CD4-positive, CD25-positive, alpha-beta regulatory T cell (primary cell): Measurements from ENCODE around the gene HRC. TPM values are rescaled to one million over a fixed set of nuclear protein-coding genes. Genes with fewer than 3 reads are reported as not detected.
A peak's percentile ranks its signal among the peaks of the same experiment; 100 is the strongest.

ENCODE experiments used
- ATAC-seq, 2 donors: fragments of 150-1000 bp; cut with Tn5 transposase; one replicate each; pipeline ENCODE4 v1.10.0; 2021; ENCODE audit warnings: low read depth in 2 of 2, moderate number of reproducible peaks in 2 of 2, moderate library complexity in 1 of 2
- DNase-seq, 3 donors: peaks; one replicate each; pipeline versions ENCODE4 v3.0.0 to v3.0.0-alpha.2; 2012 to 2022; ENCODE audit warnings: mixed read lengths in 1 of 3
- H3K27ac ChIP-seq: one replicate; pipeline ENCODE4 v1.7.0; 2013; ENCODE audit warnings: mild to moderate bottlenecking, low read length; ENCODE audit not compliant: insufficient read depth, poor library complexity, severe bottlenecking
- H3K27me3 ChIP-seq: one replicate; pipeline ENCODE4 v1.7.0; 2013; ENCODE audit warnings: low read length; ENCODE audit not compliant: control insufficient read depth, insufficient read depth
- H3K36me3 ChIP-seq: one replicate; pipeline ENCODE4 v1.7.0; 2013; ENCODE audit warnings: mild to moderate bottlenecking, low read length, moderate library complexity; ENCODE audit not compliant: control insufficient read depth, insufficient read depth
- H3K4me1 ChIP-seq: 2 replicates; pipeline ENCODE4 v1.7.0; 2013; ENCODE audit warnings: mild to moderate bottlenecking, low read length; ENCODE audit not compliant: insufficient read depth, control insufficient read depth, poor library complexity, severe bottlenecking
- H3K4me3 ChIP-seq: one replicate; pipeline ENCODE4 v1.7.0; 2013; ENCODE audit warnings: low read depth, mild to moderate bottlenecking, low read length, moderate library complexity
- H3K9me3 ChIP-seq, 2 experiments: 1 replicate in 1 of 2; 2 replicates in 1 of 2; pipeline ENCODE4 v1.7.0; 2013; ENCODE audit warnings: low read length in 2 of 2, mild to moderate bottlenecking in 1 of 2, moderate library complexity in 1 of 2; ENCODE audit not compliant: control insufficient read depth in 2 of 2
- H3K27ac Mint-ChIP-seq, 3 donors: one replicate each; pipeline ENCODE4 v1.8.0; 2020 to 2022; ENCODE audit warnings: mild to moderate bottlenecking in 3 of 3, mixed read lengths in 3 of 3, moderate library complexity in 2 of 3
- H3K27me3 Mint-ChIP-seq: one replicate; pipeline ENCODE4 v1.8.0; 2022; ENCODE audit warnings: mild to moderate bottlenecking, mixed read lengths
- H3K36me3 Mint-ChIP-seq: one replicate; pipeline ENCODE4 v1.8.0; 2020; ENCODE audit warnings: mixed read lengths
- H3K4me1 Mint-ChIP-seq, 4 donors: one replicate each; pipeline ENCODE4 v1.8.0; 2020 to 2022; ENCODE audit warnings: mixed read lengths in 4 of 4, mild to moderate bottlenecking in 1 of 4
- H3K4me3 Mint-ChIP-seq, 4 donors: one replicate each; pipeline ENCODE4 v1.8.0; 2020 to 2022; ENCODE audit warnings: mild to moderate bottlenecking in 4 of 4, mixed read lengths in 4 of 4, moderate library complexity in 3 of 4
- H3K9me3 Mint-ChIP-seq, 7 donors: one replicate each; pipeline ENCODE4 v1.8.0; 2020 to 2022; ENCODE audit warnings: mixed read lengths in 7 of 7, mild to moderate bottlenecking in 3 of 7, moderate library complexity in 2 of 7
- polyA plus RNA-seq, 4 donors: library from polyadenylated mRNA; unstranded; fragments of 300-500 nt; fragmentation: Illumina TruSeq; gene quantifications; one replicate each; pipeline ENCODE4 v1.2.3, GENCODE V29; 2021
- total RNA-seq: library from RNA; stranded (reverse); gene quantifications from one replicate; pipeline ENCODE4 v1.2.3, GENCODE V29; 2022

The HRC gene
- total and polyA plus RNA-seq, 5 donors from 2014 or later = not detected

- Histone ChIP-seq H3K4me3 (no peak overlapping the region), H3K27ac (no peak overlapping the region), H3K36me3 (peaks cover 40% of the 10 kb centered on the region), H3K9me3 (no peaks in the 10 kb centered on the region), H3K27me3 (no peaks in the 10 kb centered on the region), H3K4me1 (no peaks in the 10 kb centered on the region)
- peaks cover 25% of the 10 kb centered on the region for H3K36me3 Mint-ChIP-seq
- ATAC-seq = no peak
- H3K9me3 Mint-ChIP-seq = no peaks in the 10 kb centered on the region
- H3K27ac Mint-ChIP-seq = peak overlapping the region in 1 of 3 donors; percentile 14
- H3K4me1 Mint-ChIP-seq = peaks cover 0 to 10% (median 5%) of the 10 kb centered on the region in 4 donors
- no peaks in the 10 kb centered on the region for H3K27me3 Mint-ChIP-seq
- DNase-seq = no peak
- H3K4me3 Mint-ChIP-seq = no peak overlapping the region
These were observed 47.4 kb downstream of the HRC start for GRCh38 chr19:49107625-49108459.

- DNase-seq (peak; percentile 38 to 70 (median 62)), ATAC-seq (peak; percentile 62 to 64)
- H3K4me1 Mint-ChIP-seq = peaks cover 0 to 10% (median 5%) of the 10 kb centered on the region in 4 donors
- no peaks in the 10 kb centered on the region for H3K27me3 Mint-ChIP-seq
- Histone ChIP-seq H3K4me3 (no peak overlapping the region), H3K27ac (no peak overlapping the region), H3K4me1 (no peaks in the 10 kb centered on the region), H3K36me3 (peaks cover 49% of the 10 kb centered on the region), H3K9me3 (no peaks in the 10 kb centered on the region), H3K27me3 (no peaks in the 10 kb centered on the region)
- peaks cover 25% of the 10 kb centered on the region for H3K36me3 Mint-ChIP-seq
- H3K9me3 Mint-ChIP-seq = no peaks in the 10 kb centered on the region
- peak overlapping the region in 2 of 4 donors; percentile 23 to 44 for H3K4me3 Mint-ChIP-seq
- H3K27ac Mint-ChIP-seq = peak overlapping the region in 1 of 3 donors; percentile 52
These were observed 48.5 kb downstream of the HRC start for GRCh38 chr19:49106648-49107135.

GRCh38 chr19:49104229-49104864 lies 50.8 kb downstream of the HRC start:
- Mint-ChIP-seq H3K4me1 (peaks cover 0 to 11% (median 6%) of the 10 kb centered on the region in 4 donors), H3K27ac (no peak overlapping the region), H3K36me3 (peaks cover 37% of the 10 kb centered on the region), H3K9me3 (no peaks in the 10 kb centered on the region), H3K4me3 (no peak overlapping the region), H3K27me3 (no peaks in the 10 kb centered on the region)
- H3K4me1 ChIP-seq = no peaks in the 10 kb centered on the region
- no peak overlapping the region for H3K27ac ChIP-seq
- DNase-seq (no peak), ATAC-seq (no peak)
- peaks cover 66% of the 10 kb centered on the region for H3K36me3 ChIP-seq
- no peaks in the 10 kb centered on the region for H3K9me3 ChIP-seq
- no peak overlapping the region for H3K4me3 ChIP-seq
- H3K27me3 ChIP-seq = no peaks in the 10 kb centered on the region

GRCh38 chr19:49103331-49104085 lies 51.7 kb downstream of the HRC start:
- H3K36me3 Mint-ChIP-seq = peaks cover 35% of the 10 kb centered on the region
- H3K4me1 ChIP-seq = no peaks in the 10 kb centered on the region
- DNase-seq (no peak), ATAC-seq (no peak)
- no peak overlapping the region for H3K27ac Mint-ChIP-seq
- H3K4me3 Mint-ChIP-seq = no peak overlapping the region
- no peaks in the 10 kb centered on the region for H3K27me3 ChIP-seq
- no peak overlapping the region for H3K27ac ChIP-seq
- no peaks in the 10 kb centered on the region for H3K27me3 Mint-ChIP-seq
- H3K9me3 Mint-ChIP-seq = no peaks in the 10 kb centered on the region
- H3K4me3 ChIP-seq = no peak overlapping the region
- H3K4me1 Mint-ChIP-seq = peaks cover 0 to 11% (median 6%) of the 10 kb centered on the region in 4 donors
- H3K9me3 ChIP-seq = no peaks in the 10 kb centered on the region
- H3K36me3 ChIP-seq = peaks cover 70% of the 10 kb centered on the region

- Mint-ChIP-seq H3K27me3 (no peaks in the 10 kb centered on the region), H3K27ac (no peak overlapping the region), H3K9me3 (no peaks in the 10 kb centered on the region), H3K36me3 (peaks cover 39% of the 10 kb centered on the region), H3K4me3 (no peak overlapping the region), H3K4me1 (peaks cover 2 to 16% (median 8%) of the 10 kb centered on the region in 4 donors)
- H3K36me3 ChIP-seq = peaks cover 74% of the 10 kb centered on the region
- no peaks in the 10 kb centered on the region for H3K4me1 ChIP-seq
- no peak overlapping the region for H3K4me3 ChIP-seq
- no peaks in the 10 kb centered on the region for H3K27me3 ChIP-seq
- ATAC-seq = no peak
- no peaks in the 10 kb centered on the region for H3K9me3 ChIP-seq
- no peak overlapping the region for H3K27ac ChIP-seq
- DNase-seq = no peak
These were observed 52.9 kb downstream of the HRC start for GRCh38 chr19:49102303-49102702.

Other genes with a start within 250 kb of the HRC start
- not detected for gene DHDH, start 221.7 kb downstream of the HRC start, total RNA-seq
- 1 to 10 TPM in 2 of 4 donors, under 1 TPM in 2; 0.68 to 2.4 (median 1.1) TPM for gene DHDH, start 221.7 kb downstream of the HRC start, polyA plus RNA-seq
- 92.8 TPM for gene BAX, start 200.5 kb downstream of the HRC start, total RNA-seq
- gene BAX, start 200.5 kb downstream of the HRC start, polyA plus RNA-seq = 10 to 100 TPM; 47.9 to 73.1 (median 61.1) TPM
- 575 TPM for gene FTL, start 190.1 kb downstream of the HRC start, total RNA-seq
- gene FTL, start 190.1 kb downstream of the HRC start, polyA plus RNA-seq = 1,000 to 10,000 TPM; 4,061 to 5,675 (median 4,823) TPM
- 37.1 TPM for gene GYS1, start 162.1 kb downstream of the HRC start, total RNA-seq
- 10 to 100 TPM; 24.5 to 28.8 (median 26.2) TPM for gene GYS1, start 162.1 kb downstream of the HRC start, polyA plus RNA-seq
- 18.5 TPM for gene RUVBL2, start 161.5 kb downstream of the HRC start, total RNA-seq
- 10 to 100 TPM; 49.1 to 60.2 (median 52.9) TPM for gene RUVBL2, start 161.5 kb downstream of the HRC start, polyA plus RNA-seq
- not detected for gene LHB, start 138.3 kb downstream of the HRC start, total RNA-seq
- not detected for gene LHB, start 138.3 kb downstream of the HRC start, polyA plus RNA-seq
- gene CGB3, start 131.1 kb downstream of the HRC start, total RNA-seq = not detected
- not detected for gene CGB3, start 131.1 kb downstream of the HRC start, polyA plus RNA-seq
- gene CGB2, start 123.5 kb downstream of the HRC start, total RNA-seq = not detected
- gene CGB2, start 123.5 kb downstream of the HRC start, polyA plus RNA-seq = not detected
- not detected for gene CGB1, start 118.5 kb downstream of the HRC start, total RNA-seq
- gene CGB1, start 118.5 kb downstream of the HRC start, polyA plus RNA-seq = not detected
- not detected for gene CGB5, start 111.5 kb downstream of the HRC start, total RNA-seq
- not detected for gene CGB5, start 111.5 kb downstream of the HRC start, polyA plus RNA-seq
- gene CGB8, start 106.3 kb downstream of the HRC start, total RNA-seq = not detected
- not detected for gene CGB8, start 106.3 kb downstream of the HRC start, polyA plus RNA-seq
- gene CGB7, start 97.6 kb downstream of the HRC start, total RNA-seq = not detected
- gene CGB7, start 97.6 kb downstream of the HRC start, polyA plus RNA-seq = not detected
- not detected for gene NTF4, start 90.6 kb downstream of the HRC start, total RNA-seq
- gene NTF4, start 90.6 kb downstream of the HRC start, polyA plus RNA-seq = not detected
- not detected for gene KCNA7, start 82.7 kb downstream of the HRC start, total RNA-seq
- not detected for gene KCNA7, start 82.7 kb downstream of the HRC start, polyA plus RNA-seq
- 381 TPM for gene SNRNP70, start 69.9 kb downstream of the HRC start, total RNA-seq
- gene SNRNP70, start 69.9 kb downstream of the HRC start, polyA plus RNA-seq = 10 to 100 TPM; 45.5 to 55.4 (median 52.2) TPM
- 5.5 TPM for gene LIN7B, start 41.0 kb downstream of the HRC start, total RNA-seq
- gene LIN7B, start 41.0 kb downstream of the HRC start, polyA plus RNA-seq = 1 to 10 TPM; 2.6 to 4.4 (median 4.2) TPM
- gene C19orf73, start 36.3 kb downstream of the HRC start, total RNA-seq = 1.7 TPM
- 1 to 10 TPM; 1.1 to 3.7 (median 2.0) TPM for gene C19orf73, start 36.3 kb downstream of the HRC start, polyA plus RNA-seq
- gene PPFIA3, start 35.9 kb downstream of the HRC start, total RNA-seq = 2.6 TPM
- gene PPFIA3, start 35.9 kb downstream of the HRC start, polyA plus RNA-seq = under 1 TPM in 3 of 4 donors, not detected in 1; 0.11 to 0.17 (median 0.17) TPM
- not detected for gene TRPM4, start 2.4 kb upstream of the HRC start, total RNA-seq
- not detected for gene TRPM4, start 2.4 kb upstream of the HRC start, polyA plus RNA-seq
- 8.6 TPM for gene SLC6A16, start 169.8 kb upstream of the HRC start, total RNA-seq
- gene SLC6A16, start 169.8 kb upstream of the HRC start, polyA plus RNA-seq = 1 to 10 TPM in 3 of 4 donors, under 1 TPM in 1; 0.81 to 2.0 (median 1.4) TPM
- gene CD37, start 180.0 kb upstream of the HRC start, total RNA-seq = 351 TPM
- gene CD37, start 180.0 kb upstream of the HRC start, polyA plus RNA-seq = 100 to 1,000 TPM; 149 to 187 (median 162) TPM
- gene TEAD2, start 207.0 kb upstream of the HRC start, total RNA-seq = not detected
- not detected for gene TEAD2, start 207.0 kb upstream of the HRC start, polyA plus RNA-seq
- gene DKKL1, start 208.5 kb upstream of the HRC start, total RNA-seq = not detected
- gene DKKL1, start 208.5 kb upstream of the HRC start, polyA plus RNA-seq = not detected
- gene KASH5, start 232.9 kb upstream of the HRC start, total RNA-seq = not detected
- not detected for gene KASH5, start 232.9 kb upstream of the HRC start, polyA plus RNA-seq